ENCODE data around the gene AXDND1.

- no peak for TF ChIP-seq CTCF (conservative IDR thresholded peaks at IDR 0.05)
- TF ChIP-seq EZH2 (IDR thresholded peaks at IDR 0.05; ENCODE audit: low read depth): no peak
Observed at GRCh38 chr1:179322557-179322956, 43.2 kb upstream of the AXDND1 start.

Measured in PC-9 (cell line).